ENCODE measurements around the gene STXBP5.

DNA sequence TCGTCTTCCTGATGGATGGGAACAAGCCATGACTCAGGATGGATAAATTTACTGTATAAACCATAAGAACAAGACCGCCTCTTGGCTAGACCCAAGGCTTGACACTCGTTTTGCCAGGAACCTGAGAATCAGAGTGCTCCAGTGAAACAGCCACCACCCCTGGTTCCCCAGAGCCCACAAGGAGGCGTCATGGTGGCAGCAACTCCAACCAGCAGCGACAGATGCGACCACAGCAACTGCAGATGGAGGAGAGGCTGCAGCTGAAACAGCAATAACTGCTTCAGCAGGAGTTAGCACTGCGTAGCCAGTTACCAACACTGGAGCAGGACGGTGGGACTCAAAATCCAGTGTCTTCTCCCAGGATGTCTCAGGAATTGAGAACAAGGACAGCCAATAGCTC lies 203.4 kb downstream of the STXBP5 start:
- TF ChIP-seq, protein P1, sequence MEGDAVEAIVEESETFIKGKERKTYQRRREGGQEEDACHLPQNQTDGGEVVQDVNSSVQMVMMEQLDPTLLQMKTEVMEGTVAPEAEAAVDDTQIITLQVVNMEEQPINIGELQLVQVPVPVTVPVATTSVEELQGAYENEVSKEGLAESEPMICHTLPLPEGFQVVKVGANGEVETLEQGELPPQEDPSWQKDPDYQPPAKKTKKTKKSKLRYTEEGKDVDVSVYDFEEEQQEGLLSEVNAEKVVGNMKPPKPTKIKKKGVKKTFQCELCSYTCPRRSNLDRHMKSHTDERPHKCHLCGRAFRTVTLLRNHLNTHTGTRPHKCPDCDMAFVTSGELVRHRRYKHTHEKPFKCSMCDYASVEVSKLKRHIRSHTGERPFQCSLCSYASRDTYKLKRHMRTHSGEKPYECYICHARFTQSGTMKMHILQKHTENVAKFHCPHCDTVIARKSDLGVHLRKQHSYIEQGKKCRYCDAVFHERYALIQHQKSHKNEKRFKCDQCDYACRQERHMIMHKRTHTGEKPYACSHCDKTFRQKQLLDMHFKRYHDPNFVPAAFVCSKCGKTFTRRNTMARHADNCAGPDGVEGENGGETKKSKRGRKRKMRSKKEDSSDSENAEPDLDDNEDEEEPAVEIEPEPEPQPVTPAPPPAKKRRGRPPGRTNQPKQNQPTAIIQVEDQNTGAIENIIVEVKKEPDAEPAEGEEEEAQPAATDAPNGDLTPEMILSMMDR (IDR thresholded peaks at IDR 0.05) = no peak
- TF ChIP-seq, protein P2, sequence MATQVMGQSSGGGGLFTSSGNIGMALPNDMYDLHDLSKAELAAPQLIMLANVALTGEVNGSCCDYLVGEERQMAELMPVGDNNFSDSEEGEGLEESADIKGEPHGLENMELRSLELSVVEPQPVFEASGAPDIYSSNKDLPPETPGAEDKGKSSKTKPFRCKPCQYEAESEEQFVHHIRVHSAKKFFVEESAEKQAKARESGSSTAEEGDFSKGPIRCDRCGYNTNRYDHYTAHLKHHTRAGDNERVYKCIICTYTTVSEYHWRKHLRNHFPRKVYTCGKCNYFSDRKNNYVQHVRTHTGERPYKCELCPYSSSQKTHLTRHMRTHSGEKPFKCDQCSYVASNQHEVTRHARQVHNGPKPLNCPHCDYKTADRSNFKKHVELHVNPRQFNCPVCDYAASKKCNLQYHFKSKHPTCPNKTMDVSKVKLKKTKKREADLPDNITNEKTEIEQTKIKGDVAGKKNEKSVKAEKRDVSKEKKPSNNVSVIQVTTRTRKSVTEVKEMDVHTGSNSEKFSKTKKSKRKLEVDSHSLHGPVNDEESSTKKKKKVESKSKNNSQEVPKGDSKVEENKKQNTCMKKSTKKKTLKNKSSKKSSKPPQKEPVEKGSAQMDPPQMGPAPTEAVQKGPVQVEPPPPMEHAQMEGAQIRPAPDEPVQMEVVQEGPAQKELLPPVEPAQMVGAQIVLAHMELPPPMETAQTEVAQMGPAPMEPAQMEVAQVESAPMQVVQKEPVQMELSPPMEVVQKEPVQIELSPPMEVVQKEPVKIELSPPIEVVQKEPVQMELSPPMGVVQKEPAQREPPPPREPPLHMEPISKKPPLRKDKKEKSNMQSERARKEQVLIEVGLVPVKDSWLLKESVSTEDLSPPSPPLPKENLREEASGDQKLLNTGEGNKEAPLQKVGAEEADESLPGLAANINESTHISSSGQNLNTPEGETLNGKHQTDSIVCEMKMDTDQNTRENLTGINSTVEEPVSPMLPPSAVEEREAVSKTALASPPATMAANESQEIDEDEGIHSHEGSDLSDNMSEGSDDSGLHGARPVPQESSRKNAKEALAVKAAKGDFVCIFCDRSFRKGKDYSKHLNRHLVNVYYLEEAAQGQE (IDR thresholded peaks at IDR 0.05; ENCODE audit: low read depth, low read length) = no peak
- TF ChIP-seq, protein P3, sequence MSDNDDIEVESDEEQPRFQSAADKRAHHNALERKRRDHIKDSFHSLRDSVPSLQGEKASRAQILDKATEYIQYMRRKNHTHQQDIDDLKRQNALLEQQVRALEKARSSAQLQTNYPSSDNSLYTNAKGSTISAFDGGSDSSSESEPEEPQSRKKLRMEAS (IDR thresholded peaks at IDR 0.05; ENCODE audit: low read depth) = no peak
- no peak for TF ChIP-seq RCOR1 (IDR thresholded peaks at IDR 0.05; ENCODE audit: low read length)

Data from SK-N-SH (cell line).